Keratinocyte (primary cell): Measurements from ENCODE around the gene FHAD1. TPM values are rescaled to one million over a fixed set of nuclear protein-coding genes. Genes with fewer than 3 reads are reported as not detected.

Experiments
- DNase-seq: peaks from one replicate; pipeline ENCODE4 v3.0.0-alpha.2; 2011; ENCODE audit warnings: low read depth, missing footprints, low spot score
- FAIRE-seq: peaks from 2 replicates; lab custom pipeline; 2011; peaks lifted over from hg19 to GRCh38; lab: Jason Lieb, UNC
- H2AFZ ChIP-seq: 2 replicates; pipeline ENCODE4 v1.6.0; 2012; ENCODE audit warnings: low read length, control low read depth, inconsistent platforms; ENCODE audit not compliant: control insufficient read depth
- H3K27ac ChIP-seq: 2 replicates; pipeline ENCODE4 v1.5.1; 2011; ENCODE audit warnings: low read length; ENCODE audit not compliant: control insufficient read depth, insufficient read depth
- H3K27me3 ChIP-seq: 3 replicates; pipeline ENCODE4 v1.6.0; 2011; ENCODE audit warnings: low read length; ENCODE audit not compliant: control insufficient read depth, insufficient read depth; ENCODE audit errors: extremely low read depth
- H3K36me3 ChIP-seq, 2 experiments: 2 replicates in 1 of 2; 3 replicates in 1 of 2; pipeline ENCODE4 v1.5.1; 2011; ENCODE audit warnings: low read length in 2 of 2, mild to moderate bottlenecking in 1 of 2; ENCODE audit not compliant: control insufficient read depth in 2 of 2, insufficient read depth in 2 of 2; ENCODE audit errors: extremely low read depth in 1 of 2
- H3K4me1 ChIP-seq: 3 replicates; pipeline ENCODE4 v1.5.1; 2011; ENCODE audit warnings: low read length; ENCODE audit not compliant: control insufficient read depth, insufficient read depth; ENCODE audit errors: extremely low read depth
- H3K4me2 ChIP-seq: 3 replicates; pipeline ENCODE4 v1.6.0; 2011; ENCODE audit warnings: low read depth, low read length; ENCODE audit not compliant: control insufficient read depth, insufficient read depth; ENCODE audit errors: extremely low read depth
- H3K4me3 ChIP-seq, 3 experiments: fragments of 200-600 bp in 1 of 3; sonication (generic) in 1 of 3; 2 replicates in 2 of 3; 3 replicates in 1 of 3; pipeline ENCODE4 v1.5.1; 2011 to 2016; ENCODE audit warnings: low read length in 3 of 3, mild to moderate bottlenecking in 3 of 3, control low read depth in 2 of 3, inconsistent platforms in 1 of 3, low read depth in 1 of 3, mixed read lengths in 1 of 3, mixed run types in 1 of 3, moderate library complexity in 1 of 3; ENCODE audit not compliant: control insufficient read depth in 2 of 3, insufficient read depth in 2 of 3; ENCODE audit errors: extremely low read depth in 1 of 3
- H3K79me2 ChIP-seq: 2 replicates; pipeline ENCODE4 v1.6.0; 2012; ENCODE audit warnings: low read length; ENCODE audit not compliant: control insufficient read depth, insufficient read depth
- H3K9ac ChIP-seq: 3 replicates; pipeline ENCODE4 v1.6.0; 2011; ENCODE audit warnings: low read length; ENCODE audit not compliant: control insufficient read depth, insufficient read depth; ENCODE audit errors: extremely low read depth
- H3K9me1 ChIP-seq: 3 replicates; pipeline ENCODE4 v1.6.0; 2011; ENCODE audit warnings: low read length; ENCODE audit not compliant: control insufficient read depth, insufficient read depth; ENCODE audit errors: extremely low read depth
- H3K9me3 ChIP-seq: 2 replicates; pipeline ENCODE4 v1.5.1; 2012; ENCODE audit warnings: low read depth, low read length; ENCODE audit not compliant: control insufficient read depth
- H4K20me1 ChIP-seq: 3 replicates; pipeline ENCODE4 v1.6.0; 2011; ENCODE audit warnings: low read length; ENCODE audit not compliant: control insufficient read depth, insufficient read depth; ENCODE audit errors: extremely low read depth
- CTCF ChIP-seq, 3 experiments: IDR thresholded peaks in 1 of 3; conservative IDR thresholded peaks in 1 of 3; optimal IDR thresholded peaks in 1 of 3; 2 replicates in 2 of 3; 3 replicates in 1 of 3; pipeline versions ENCODE3 to v1.5.1; 2011; ENCODE audit warnings: low read length in 3 of 3, mild to moderate bottlenecking in 3 of 3, moderate library complexity in 2 of 3, control low read depth in 1 of 3, inconsistent platforms in 1 of 3; ENCODE audit not compliant: insufficient read depth in 2 of 3; ENCODE audit errors: extremely low read depth in 1 of 3
- EZH2 ChIP-seq: IDR thresholded peaks from one replicate; pipeline ENCODE4 v1.6.1; 2012; ENCODE audit warnings: inconsistent platforms, mild to moderate bottlenecking, low read length, moderate library complexity
- dilution Hi-C: fragments of 300-500 bp; cut with MboI; formaldehyde crosslinking; loops from one replicate; pipeline ENCODE4 v1.7.0; 2020; ENCODE audit warnings: low sequenced_read_pairs; ENCODE audit not compliant: extremely low pct_ligation_motif_present
- polyA plus RNA-seq, 5 experiments: library from polyadenylated mRNA; depleted of rRNA in 3 of 5; stranded (reverse) in 3 of 5; stranded (forward) in 1 of 5; unstranded in 1 of 5; fragments of >200 nt; gene quantifications; 1 replicate in 1 of 5; 2 replicates in 3 of 5; 3 replicates in 1 of 5; pipeline versions ENCODE4 v1.2.1 to v1.2.3, GENCODE V29; 2011 to 2012; ENCODE audit warnings: missing spikeins in 2 of 5, low read depth in 1 of 5, low replicate concordance in 1 of 5

FHAD1 gene
- polyA plus RNA-seq, 1 donor (not counting 4 experiments of a cell fraction or from before 2014, with no cell fraction given), result 0.09 TPM

- no peaks in the 10 kb centered on the region for H3K9me3 ChIP-seq
- no peaks in the 10 kb centered on the region for H4K20me1 ChIP-seq
- H3K27ac ChIP-seq, result no peak overlapping the region
- no peaks in the 10 kb centered on the region for H3K4me1 ChIP-seq
- H3K9ac ChIP-seq, result no peak overlapping the region
- no peaks in the 10 kb centered on the region for H3K27me3 ChIP-seq
- DNase-seq (no peak), FAIRE-seq (no peak)
- peaks cover 10% of the 10 kb centered on the region for H3K79me2 ChIP-seq
- H3K36me3 ChIP-seq, result peaks cover 6 to 13% of the 10 kb centered on the region in 2 experiments
- no peaks in the 10 kb centered on the region for H3K9me1 ChIP-seq
- H2AFZ ChIP-seq, result no peak overlapping the region
- no peak overlapping the region for H3K4me2 ChIP-seq
- TF ChIP-seq EZH2 (no peak), CTCF (optimal IDR thresholded peaks at IDR 0.05 in 1 of 3, IDR thresholded peaks at IDR 0.05 in 1 of 3, conservative IDR thresholded peaks at IDR 0.05 in 1 of 3; ENCODE audit: extremely low read depth in 1 of 3, insufficient read depth in 2 of 3, low read length in 3 of 3) (no peak)
- dilution Hi-C loops, result no loop called here
- H3K4me3 ChIP-seq, result no peak overlapping the region
Measured at GRCh38 chr1:15215116-15215515, 31.9 kb upstream of the FHAD1 start.

GRCh38 chr1:15217654-15218053 is 29.4 kb upstream of the FHAD1 start:
- Histone ChIP-seq H3K9ac (no peak overlapping the region), H3K4me1 (no peaks in the 10 kb centered on the region), H3K9me1 (no peaks in the 10 kb centered on the region), H3K27me3 (no peaks in the 10 kb centered on the region), H3K27ac (no peak overlapping the region), H3K4me3 (no peak overlapping the region), H3K79me2 (peaks cover 2% of the 10 kb centered on the region), H3K36me3 (peaks cover 9 to 20% of the 10 kb centered on the region in 2 experiments), H3K4me2 (no peak overlapping the region), H2AFZ (no peak overlapping the region), H3K9me3 (no peaks in the 10 kb centered on the region), H4K20me1 (no peaks in the 10 kb centered on the region)
- DNase-seq (no peak), FAIRE-seq (no peak)
- TF ChIP-seq EZH2 (no peak), CTCF (optimal IDR thresholded peaks at IDR 0.05 in 1 of 3, IDR thresholded peaks at IDR 0.05 in 1 of 3, conservative IDR thresholded peaks at IDR 0.05 in 1 of 3; ENCODE audit: extremely low read depth in 1 of 3, insufficient read depth in 2 of 3, low read length in 3 of 3) (no peak)
- dilution Hi-C loops, result no loop called here
